ENCODE measurements around the gene COL9A3. TPM values are rescaled to one million over a fixed set of nuclear protein-coding genes. Genes with fewer than 3 reads are reported as not detected.

The COL9A3 gene
- total RNA-seq, 1 donor from 2014 or later: 2.1 TPM

- TF ChIP-seq, protein P1, sequence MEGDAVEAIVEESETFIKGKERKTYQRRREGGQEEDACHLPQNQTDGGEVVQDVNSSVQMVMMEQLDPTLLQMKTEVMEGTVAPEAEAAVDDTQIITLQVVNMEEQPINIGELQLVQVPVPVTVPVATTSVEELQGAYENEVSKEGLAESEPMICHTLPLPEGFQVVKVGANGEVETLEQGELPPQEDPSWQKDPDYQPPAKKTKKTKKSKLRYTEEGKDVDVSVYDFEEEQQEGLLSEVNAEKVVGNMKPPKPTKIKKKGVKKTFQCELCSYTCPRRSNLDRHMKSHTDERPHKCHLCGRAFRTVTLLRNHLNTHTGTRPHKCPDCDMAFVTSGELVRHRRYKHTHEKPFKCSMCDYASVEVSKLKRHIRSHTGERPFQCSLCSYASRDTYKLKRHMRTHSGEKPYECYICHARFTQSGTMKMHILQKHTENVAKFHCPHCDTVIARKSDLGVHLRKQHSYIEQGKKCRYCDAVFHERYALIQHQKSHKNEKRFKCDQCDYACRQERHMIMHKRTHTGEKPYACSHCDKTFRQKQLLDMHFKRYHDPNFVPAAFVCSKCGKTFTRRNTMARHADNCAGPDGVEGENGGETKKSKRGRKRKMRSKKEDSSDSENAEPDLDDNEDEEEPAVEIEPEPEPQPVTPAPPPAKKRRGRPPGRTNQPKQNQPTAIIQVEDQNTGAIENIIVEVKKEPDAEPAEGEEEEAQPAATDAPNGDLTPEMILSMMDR (IDR thresholded peaks at IDR 0.05; ENCODE audit: borderline replicate concordance): no peak
- no peaks in the 10 kb centered on the region for H3K9me3 ChIP-seq (replicated peaks)
- H3K36me3 ChIP-seq: peaks cover 26% of the 10 kb centered on the region
- no peak overlapping the region for H3K27ac ChIP-seq (replicated peaks)
- peaks cover 33% of the 10 kb centered on the region for H3K4me1 ChIP-seq
- H3K27me3 ChIP-seq (ENCODE audit: low read depth): no peaks in the 10 kb centered on the region
- H3K4me3 ChIP-seq: no peak overlapping the region
- intact Hi-C loops (cut with micrococcal nuclease): no loop called here
- no peak for DNase-seq
These were observed 61.6 kb downstream of the COL9A3 start for GRCh38 chr20:62878244-62879038.

DNA sequence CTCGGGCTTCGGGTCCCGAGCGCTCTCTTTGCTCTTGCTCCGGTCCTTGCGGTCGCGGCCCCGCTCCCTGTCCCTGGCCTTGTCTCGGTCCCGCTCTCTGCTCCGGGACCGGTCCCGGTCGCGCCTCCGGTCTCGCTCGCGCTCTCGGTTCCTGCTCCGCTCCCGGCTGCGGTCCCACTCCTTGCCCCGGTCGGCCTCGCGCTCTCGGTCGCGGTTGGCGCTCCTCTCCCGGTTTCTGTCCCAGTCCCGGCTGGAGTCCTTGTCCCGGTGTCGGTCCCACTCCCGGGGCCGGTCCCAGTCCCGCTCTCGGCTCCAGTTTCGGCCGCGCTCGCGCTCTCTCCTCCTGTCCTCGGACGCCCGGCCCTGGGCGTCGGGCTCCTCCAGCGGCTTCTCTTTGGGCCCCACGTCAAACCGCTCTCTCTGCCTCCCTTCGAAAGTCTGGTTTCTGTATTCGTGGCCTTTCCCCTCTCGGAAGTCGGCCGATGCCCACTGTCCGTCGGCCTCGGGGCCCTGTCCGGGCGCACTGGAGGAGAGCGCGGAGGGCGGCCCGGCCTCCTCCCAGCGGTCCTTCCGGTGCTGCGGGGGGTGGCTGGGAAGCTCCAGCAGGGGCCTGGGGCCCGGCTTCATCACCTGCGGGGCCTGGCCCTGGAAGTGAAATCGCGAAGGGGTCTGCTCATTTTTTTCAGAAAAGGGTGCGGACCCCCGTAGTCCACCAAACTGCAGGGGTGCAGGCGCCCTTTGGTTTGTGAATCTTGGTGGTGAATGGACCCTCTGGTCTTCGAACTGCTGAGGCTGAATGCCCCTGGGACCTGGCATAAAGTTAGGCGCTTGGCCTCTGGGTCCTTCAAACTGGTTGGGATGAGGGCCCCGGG, 62.7 kb downstream of the COL9A3 start:
- Histone ChIP-seq H3K36me3 (peaks cover 26% of the 10 kb centered on the region), H3K27me3 (ENCODE audit: low read depth) (no peaks in the 10 kb centered on the region), H3K9me3 (replicated peaks) (no peaks in the 10 kb centered on the region), H3K4me1 (peaks cover 27% of the 10 kb centered on the region), H3K27ac (replicated peaks) (no peak overlapping the region), H3K4me3 (peak overlapping the region; percentile 41)
- intact Hi-C loops (cut with micrococcal nuclease): no loop called here
- DNase-seq: no peak
- TF ChIP-seq, protein P1 (IDR thresholded peaks at IDR 0.05; ENCODE audit: borderline replicate concordance): no peak

DNA sequence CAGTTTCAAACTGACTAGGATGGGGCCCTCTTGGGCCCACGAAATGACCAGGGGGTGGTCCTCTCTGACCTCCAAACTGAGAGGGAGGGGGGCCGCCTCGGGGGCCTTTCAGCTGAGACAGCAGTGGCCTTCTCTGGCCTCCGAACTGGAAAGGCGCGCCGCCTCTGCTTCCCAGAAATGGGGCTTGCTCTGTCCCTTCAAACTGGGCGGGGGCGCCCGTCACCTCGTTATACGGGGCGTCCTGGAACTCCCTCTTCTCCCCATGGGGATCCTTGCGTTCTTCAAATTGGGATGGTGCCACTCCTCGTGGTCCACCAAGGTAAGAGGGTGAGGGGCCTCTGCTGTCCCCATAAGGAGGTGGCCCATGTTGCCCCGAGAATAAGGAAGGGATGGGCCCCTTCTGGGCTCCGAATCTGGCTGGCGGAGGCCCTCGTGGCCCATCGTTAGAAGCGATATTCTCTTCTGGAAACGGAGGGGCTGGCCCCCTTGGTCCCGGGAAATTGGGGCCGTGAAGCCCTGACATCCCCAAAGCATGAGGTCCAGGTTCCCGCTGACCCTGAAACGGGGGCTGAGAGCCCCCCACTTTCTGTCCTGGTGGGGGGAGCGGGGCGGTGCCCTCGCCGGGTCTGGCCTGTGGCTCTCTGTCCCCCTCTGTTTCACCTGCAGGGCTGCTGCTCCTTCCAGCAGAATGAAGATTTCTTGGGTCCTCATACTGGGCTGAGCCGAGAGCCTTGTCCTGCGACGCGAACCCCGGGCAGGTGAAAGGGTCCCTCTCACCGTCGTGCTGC, 63.5 kb downstream of the COL9A3 start:
- H3K4me1 ChIP-seq: peaks cover 24% of the 10 kb centered on the region

GRCh38 chr20:62880935-62881661, 64.2 kb downstream of the COL9A3 start:
- Histone ChIP-seq H3K4me3 (no peak overlapping the region), H3K27me3 (ENCODE audit: low read depth) (no peaks in the 10 kb centered on the region), H3K4me1 (peaks cover 18% of the 10 kb centered on the region), H3K27ac (replicated peaks) (no peak overlapping the region), H3K9me3 (replicated peaks) (no peaks in the 10 kb centered on the region), H3K36me3 (peaks cover 26% of the 10 kb centered on the region)
- DNase-seq: no peak
- intact Hi-C loops (cut with micrococcal nuclease): no loop called here
- TF ChIP-seq, protein P1 (IDR thresholded peaks at IDR 0.05; ENCODE audit: borderline replicate concordance): no peak

More for the DNA sequence above, 63.5 kb downstream of the COL9A3 start:
- intact Hi-C loops (cut with micrococcal nuclease): no loop called here
- DNase-seq: no peak
- no peak overlapping the region for H3K27ac ChIP-seq (replicated peaks)
- H3K9me3 ChIP-seq (replicated peaks): no peaks in the 10 kb centered on the region
- TF ChIP-seq, protein P1 (IDR thresholded peaks at IDR 0.05; ENCODE audit: borderline replicate concordance): no peak
- no peak overlapping the region for H3K4me3 ChIP-seq
- H3K27me3 ChIP-seq (ENCODE audit: low read depth): no peaks in the 10 kb centered on the region
- H3K36me3 ChIP-seq: peaks cover 26% of the 10 kb centered on the region

Data from left ventricle myocardium inferior (tissue), 1 donor.